Gastroesophageal sphincter (tissue), 4 donors: ENCODE measurements around the gene ABHD2. TPM values are rescaled to one million over a fixed set of nuclear protein-coding genes. Genes with fewer than 3 reads are reported as not detected.
"Not testable (repeated sequence)": the region's sequence is repeated elsewhere in the genome, so short reads cannot be mapped to it uniquely, and the experiment has no call there.

Experiments used
- ATAC-seq: fragments of 150-250 bp; one replicate; pipeline ENCODE4 v1.9.1; 2016; ENCODE audit warnings: mild to moderate bottlenecking, moderate library complexity
- H3K27ac ChIP-seq, 4 donors: fragments of 200-600 bp; sonication (generic) in 3 of 4; 1 replicate in 3 of 4; 2 replicates in 1 of 4; pipeline ENCODE4 v1.5.1; 2016 to 2019
- H3K27me3 ChIP-seq: fragments of 200-600 bp; sonication (generic); one replicate; pipeline ENCODE4 v1.5.1; 2019
- H3K36me3 ChIP-seq, 2 donors: fragments of 200-600 bp; sonication (generic); one replicate each; pipeline ENCODE4 v1.5.1; 2019; ENCODE audit warnings: control low read depth in 1 of 2
- H3K4me1 ChIP-seq, 3 donors: fragments of 200-600 bp; sonication (generic); 1 replicate in 2 of 3; 2 replicates in 1 of 3; pipeline ENCODE4 v1.5.1; 2016 to 2019; ENCODE audit warnings: control low read depth in 2 of 3
- H3K4me3 ChIP-seq, 2 donors: fragments of 200-600 bp; sonication (generic); one replicate each; pipeline ENCODE4 v1.5.1; 2019; ENCODE audit warnings: mild to moderate bottlenecking in 1 of 2, moderate library complexity in 1 of 2
- H3K9me3 ChIP-seq, 3 donors: fragments of 200-600 bp; sonication (generic); one replicate each; pipeline ENCODE4 v1.5.1; 2017 to 2019; ENCODE audit warnings: control low read depth in 2 of 3
- CTCF ChIP-seq, 4 experiments: fragments of 200-600 bp in 2 of 4; fragments of 450-650 bp in 2 of 4; sonication (generic) in 1 of 4; IDR thresholded peaks; one replicate each; pipeline ENCODE4 v1.5.1; 2017 to 2019; ENCODE audit warnings: antibody characterized with exemption in 4 of 4, mild to moderate bottlenecking in 2 of 4, moderate library complexity in 2 of 4
- EP300 ChIP-seq: sonication (generic); formaldehyde crosslinking; IDR thresholded peaks from one replicate; pipeline ENCODE4 v1.6.1; 2017; ENCODE audit warnings: antibody characterized with exemption, mild to moderate bottlenecking
- POLR2A ChIP-seq, 2 donors: fragments of 450-650 bp; IDR thresholded peaks; one replicate each; pipeline ENCODE4 v1.6.1; 2017; ENCODE audit warnings: antibody characterized with exemption in 2 of 2, mild to moderate bottlenecking in 2 of 2, moderate library complexity in 1 of 2
- POLR2AphosphoS5 ChIP-seq: sonication (generic); formaldehyde crosslinking; IDR thresholded peaks from one replicate; pipeline ENCODE4 v1.6.1; 2017; ENCODE audit warnings: antibody characterized with exemption
- WGBS, 2 donors: methylation state at CpG; one replicate each; pipeline ENCODE4 v1.1.5; 2018; ENCODE audit warnings: low coverage in 1 of 2; 5-methylcytosine and 5-hydroxymethylcytosine counted together
- total RNA-seq, 4 donors: library from RNA; depleted of rRNA; stranded (reverse); fragments of >200 nt; gene quantifications; one replicate each; pipeline ENCODE4 v1.1.0, GENCODE V29; 2016

ABHD2 gene
- total RNA-seq, 4 donors from 2014 or later, result 54.6 to 108 (median 75.9) TPM

GRCh38 chr15:89119489-89120478 is 31.5 kb downstream of the ABHD2 start:
- H3K4me3 ChIP-seq, result no peak overlapping the region
- H3K27me3 ChIP-seq, result no peaks in the 10 kb centered on the region
- peaks cover 0 to 51% of the 10 kb centered on the region in 2 donors for H3K36me3 ChIP-seq
- peaks cover 8 to 95% (median 28%) of the 10 kb centered on the region in 3 donors for H3K4me1 ChIP-seq
- H3K9me3 ChIP-seq, result no peaks in the 10 kb centered on the region
- ATAC-seq, result peak; percentile 65
- peak overlapping the region; percentile 81 to 90 (median 84) for H3K27ac ChIP-seq
- TF ChIP-seq POLR2A (IDR thresholded peaks at IDR 0.05), result no peak
- TF ChIP-seq POLR2AphosphoS5, result no peak
- TF ChIP-seq CTCF (IDR thresholded peaks at IDR 0.05), result no peak
- TF ChIP-seq EP300, result no peak
- WGBS, 2 donors, result 9 to 16% methylated on average over 10 to 11 of the region's 12 CpGs

GRCh38 chr15:89120479-89121000 is 32.3 kb downstream of the ABHD2 start:
- WGBS, 2 donors, result 82 to 88% methylated on average over 11 to 13 of the region's 13 CpGs
- not testable (repeated sequence) for H3K27me3 ChIP-seq, H3K9me3 ChIP-seq, ATAC-seq, H3K4me3 ChIP-seq
- Histone ChIP-seq H3K27ac (peak overlapping the region; percentile 80 to 90 (median 82)), H3K36me3 (peaks cover 0 to 55% of the 10 kb centered on the region in 2 donors), H3K4me1 (peaks cover 8 to 88% (median 23%) of the 10 kb centered on the region in 3 donors)

GRCh38 chr15:89121414-89121813 is 33.2 kb downstream of the ABHD2 start:
- no peak for ATAC-seq
- no peaks in the 10 kb centered on the region for H3K27me3 ChIP-seq
- WGBS, 2 donors, result 20 to 28% methylated on average over 2 to 3 of the region's 3 CpGs
- peak overlapping the region; percentile 80 to 90 (median 82) for H3K27ac ChIP-seq
- H3K4me1 ChIP-seq, result peaks cover 6 to 80% (median 16%) of the 10 kb centered on the region in 3 donors
- no peaks in the 10 kb centered on the region for H3K9me3 ChIP-seq
- TF ChIP-seq POLR2A (IDR thresholded peaks at IDR 0.05) (no peak), CTCF (IDR thresholded peaks at IDR 0.05) (no peak), POLR2AphosphoS5 (no peak), EP300 (no peak)
- H3K36me3 ChIP-seq, result peaks cover 0 to 60% of the 10 kb centered on the region in 2 donors
- H3K4me3 ChIP-seq, result no peak overlapping the region

- WGBS, 2 donors, result 87 to 100% methylated on average over 1 to 4 of the region's 4 CpGs
- no peak for TF ChIP-seq CTCF (IDR thresholded peaks at IDR 0.05)
- no peak for TF ChIP-seq POLR2AphosphoS5
- no peak for TF ChIP-seq EP300
- no peak for TF ChIP-seq POLR2A (IDR thresholded peaks at IDR 0.05)
- Histone ChIP-seq H3K27me3 (no peaks in the 10 kb centered on the region), H3K9me3 (no peaks in the 10 kb centered on the region), H3K36me3 (peaks cover 0 to 57% of the 10 kb centered on the region in 2 donors), H3K27ac (peak overlapping the region in 3 of 4 donors; percentile 29 to 90 (median 82)), H3K4me3 (no peak overlapping the region), H3K4me1 (peaks cover 6 to 77% (median 18%) of the 10 kb centered on the region in 3 donors)
- no peak for ATAC-seq
Observed at GRCh38 chr15:89122505-89123180, 34.4 kb downstream of the ABHD2 start.

- Histone ChIP-seq H3K27ac (peak overlapping the region in 2 of 4 donors; percentile 29 to 90), H3K4me1 (peaks cover 6 to 77% (median 13%) of the 10 kb centered on the region in 3 donors)
- WGBS, 2 donors, result 58 to 85% methylated on average over 5 to 7 of the region's 7 CpGs
Observed at GRCh38 chr15:89123181-89123525, 34.9 kb downstream of the ABHD2 start.

More at GRCh38 chr15:89123181-89123525, 34.9 kb downstream of the ABHD2 start:
- no peaks in the 10 kb centered on the region for H3K27me3 ChIP-seq
- no peak overlapping the region for H3K4me3 ChIP-seq
- H3K9me3 ChIP-seq, result no peaks in the 10 kb centered on the region
- peaks cover 0 to 57% of the 10 kb centered on the region in 2 donors for H3K36me3 ChIP-seq
- TF ChIP-seq CTCF (IDR thresholded peaks at IDR 0.05) (no peak), POLR2AphosphoS5 (no peak), EP300 (no peak), POLR2A (IDR thresholded peaks at IDR 0.05) (no peak)
- no peak for ATAC-seq
